Middle frontal gyrus (tissue), 1 donor: ENCODE results near the gene CHD8.

Experiments
- DNase-seq: peaks from one replicate; pipeline ENCODE4 v3.0.0-alpha.2; 2015; ENCODE audit warnings: low spot score; ENCODE audit errors: extremely low spot score

The CHD8 gene

DNA sequence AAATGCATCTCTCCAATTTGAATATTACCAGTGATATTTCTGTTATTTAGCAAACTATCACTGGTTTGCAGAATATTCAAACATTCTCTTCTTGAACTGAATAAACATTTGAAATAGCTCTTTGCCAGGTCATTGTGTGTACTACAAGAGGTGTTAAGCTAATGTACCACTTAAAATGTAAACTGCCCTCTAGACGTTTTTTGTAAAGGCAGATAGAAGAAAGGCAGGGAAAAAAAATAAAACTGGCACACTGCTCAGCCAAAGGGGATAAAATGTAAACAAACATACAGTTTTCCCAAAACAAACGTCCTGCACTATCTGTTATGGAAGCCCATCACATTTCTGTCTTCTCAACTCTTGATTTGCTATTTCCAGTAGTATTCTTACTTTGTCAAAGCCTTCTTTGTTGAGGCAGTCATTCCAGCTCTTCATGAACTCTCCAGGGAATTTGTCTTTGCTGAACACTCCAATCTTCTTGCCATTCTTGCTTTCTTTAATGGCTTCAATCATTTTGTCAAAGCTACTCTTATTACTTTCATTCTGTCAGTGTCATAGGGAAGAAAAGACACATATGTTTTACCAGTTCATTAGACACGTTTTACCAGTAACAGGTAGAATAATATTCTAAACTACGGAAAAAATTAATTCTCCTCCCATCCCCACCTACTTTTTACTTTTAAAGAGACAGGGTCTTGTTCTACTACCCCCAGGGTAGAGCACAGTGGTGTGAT lies 85.8 kb downstream of the CHD8 start:
- DNase-seq: no peak

DNA sequence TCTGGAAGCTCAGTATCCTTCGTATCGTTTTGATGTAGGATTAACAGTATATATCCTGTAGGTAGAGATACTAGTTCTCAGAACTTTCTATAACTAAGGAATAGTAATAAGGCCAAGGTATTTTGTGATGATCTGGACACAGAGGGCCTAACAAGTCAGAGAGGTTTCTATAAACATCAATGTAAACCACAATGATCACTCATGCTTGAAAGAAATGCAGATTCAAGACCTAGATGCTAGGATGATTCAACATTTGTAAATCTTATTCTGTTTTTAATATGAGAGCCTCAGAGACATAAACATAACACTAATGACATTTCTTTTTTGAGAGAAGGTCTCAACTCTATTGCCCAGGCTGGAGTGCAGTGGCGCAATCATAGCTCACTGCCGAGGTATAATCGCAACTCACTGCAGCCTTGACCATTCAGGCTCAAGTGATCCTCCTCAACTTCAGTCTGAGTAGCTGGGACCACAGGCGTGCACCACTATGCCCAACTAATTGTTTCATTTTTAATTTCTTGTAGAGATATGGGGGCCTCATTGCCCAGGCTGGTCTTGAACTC lies 88.3 kb downstream of the CHD8 start:
- DNase-seq: no peak

DNA sequence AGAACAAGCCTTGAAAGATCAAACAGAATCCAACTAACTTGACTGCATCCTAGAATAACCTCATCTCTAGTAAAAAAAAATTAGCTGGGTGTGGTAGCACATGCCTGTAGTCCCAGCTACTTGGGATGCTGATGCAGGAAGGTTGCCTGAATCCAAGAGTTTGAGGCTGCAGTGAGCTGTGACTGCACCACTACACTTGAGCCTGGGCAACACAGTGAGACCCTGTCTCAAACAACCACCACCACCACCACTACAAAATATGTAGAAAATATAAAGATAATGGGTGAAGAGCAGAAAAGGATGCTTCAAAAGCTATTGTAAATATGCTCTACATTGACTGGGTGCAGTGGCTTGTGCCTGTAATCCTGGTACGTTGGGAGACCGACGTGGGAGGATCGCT lies 99.4 kb downstream of the CHD8 start:
- DNase-seq: no peak

DNA sequence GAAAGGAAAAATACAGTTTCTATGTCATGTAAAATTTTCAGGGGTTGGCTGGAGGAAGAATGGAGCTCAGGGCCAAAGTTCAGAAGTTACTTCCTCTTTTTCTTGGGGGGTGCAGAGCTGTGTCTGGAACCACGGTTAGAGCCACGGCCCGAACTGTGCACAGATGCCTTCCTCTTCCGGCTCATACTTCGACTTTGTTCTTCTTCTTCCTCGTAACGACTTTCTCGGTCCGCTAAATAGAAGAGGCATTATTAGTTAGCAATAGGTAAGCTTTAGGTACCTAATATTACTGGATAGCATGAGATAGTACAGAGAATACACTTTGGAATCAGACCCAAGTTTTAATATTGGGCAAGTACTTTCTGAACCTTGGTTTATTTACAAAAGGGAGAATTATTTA lies 103.3 kb downstream of the CHD8 start:
- no peak for DNase-seq

- DNase-seq: no peak
These were observed 105.4 kb downstream of the CHD8 start for GRCh38 chr14:21350539-21350938.

DNA sequence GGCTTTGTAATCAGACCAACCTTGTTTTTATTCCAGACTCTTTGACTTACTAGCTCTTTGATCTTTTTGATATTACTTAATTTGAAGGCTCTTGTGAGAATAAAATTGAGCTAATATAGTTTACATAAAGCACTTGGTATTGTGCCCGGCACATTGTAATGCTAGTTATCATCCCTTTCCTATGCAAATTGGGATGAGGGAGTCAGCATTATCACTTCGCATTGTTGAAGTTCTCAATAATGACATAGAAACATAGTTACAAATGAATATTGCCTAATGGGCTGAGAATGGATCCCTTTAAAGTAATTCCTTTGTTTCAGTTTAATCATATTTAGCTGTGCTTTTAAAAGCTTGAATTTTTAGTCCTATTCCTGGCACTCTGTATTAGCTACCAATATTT lies 108.7 kb downstream of the CHD8 start:
- no peak for DNase-seq

- no peak for DNase-seq
These were observed 109.3 kb downstream of the CHD8 start for GRCh38 chr14:21346532-21347135.

DNA sequence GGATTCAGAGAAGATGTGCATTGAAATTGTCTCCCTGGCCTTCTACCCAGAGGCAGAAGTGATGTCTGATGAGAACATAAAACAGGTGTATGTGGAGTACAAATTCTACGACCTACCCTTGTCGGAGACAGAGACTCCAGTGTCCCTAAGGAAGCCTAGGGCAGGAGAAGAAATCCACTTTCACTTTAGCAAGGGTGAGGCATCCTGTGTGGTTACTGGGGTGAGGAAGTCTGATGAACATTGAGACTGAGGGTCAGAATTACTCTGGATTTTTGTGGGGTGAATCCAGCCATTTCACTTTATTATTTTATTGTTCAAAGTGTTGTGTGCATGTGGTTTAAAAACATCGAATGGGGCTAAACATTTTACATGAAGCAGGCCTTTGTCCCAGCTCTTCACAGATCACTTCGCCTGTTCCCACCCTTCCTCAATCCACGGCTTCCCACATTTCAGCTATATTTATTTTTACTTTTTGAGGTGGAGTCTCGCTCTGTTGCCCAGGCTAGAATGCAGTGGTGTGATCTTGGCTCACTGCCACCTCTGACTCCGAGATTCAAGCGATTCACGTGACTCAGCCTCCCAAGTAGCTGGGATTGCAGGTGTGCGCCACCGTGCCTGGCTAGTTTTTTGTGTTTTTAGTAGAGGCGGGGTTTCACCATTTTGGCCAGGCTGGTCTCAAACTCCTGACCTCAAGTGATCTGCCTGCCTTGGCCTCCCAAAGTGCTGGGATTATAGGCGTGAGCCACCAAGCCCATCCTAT lies 112.7 kb downstream of the CHD8 start:
- DNase-seq: no peak
